Liver (tissue), 9 donors: ENCODE data around the gene ACBD3. TPM values are rescaled to one million over a fixed set of nuclear protein-coding genes. Genes with fewer than 3 reads are reported as not detected.
"Not testable (repeated sequence)": the region's sequence is repeated elsewhere in the genome, so short reads cannot be mapped to it uniquely, and the experiment has no call there.

Experiments used
- DNase-seq: peaks from one replicate; pipeline ENCODE4 v3.0.0-alpha.2; 2017; ENCODE audit warnings: low spot score
- H3K27ac ChIP-seq, 2 donors: one replicate each; pipeline ENCODE4 v1.7.0; 2013; ENCODE audit warnings: inconsistent platforms in 2 of 2, low read length in 2 of 2, control low read depth in 1 of 2, low read depth in 1 of 2, mild to moderate bottlenecking in 1 of 2
- H3K27me3 ChIP-seq, 4 donors: one replicate each; pipeline versions ENCODE4 v1.6.1 to v1.7.0; 2013; ENCODE audit warnings: low read length in 3 of 4, inconsistent platforms in 1 of 4, mild to moderate bottlenecking in 1 of 4, moderate library complexity in 1 of 4; ENCODE audit not compliant: control insufficient read depth in 4 of 4, insufficient read depth in 4 of 4
- H3K36me3 ChIP-seq, 4 donors: one replicate each; pipeline versions ENCODE4 v1.6.1 to v1.7.0; 2013; ENCODE audit warnings: low read length in 3 of 4, mild to moderate bottlenecking in 3 of 4, low read depth in 1 of 4, moderate library complexity in 1 of 4; ENCODE audit not compliant: control insufficient read depth in 4 of 4, insufficient read depth in 3 of 4
- H3K4me1 ChIP-seq, 4 donors: one replicate each; pipeline versions ENCODE4 v1.6.1 to v1.7.0; 2013; ENCODE audit warnings: low read length in 3 of 4, mild to moderate bottlenecking in 3 of 4, moderate library complexity in 1 of 4; ENCODE audit not compliant: control insufficient read depth in 4 of 4, insufficient read depth in 4 of 4
- H3K4me3 ChIP-seq, 3 donors: one replicate each; pipeline versions ENCODE4 v1.6.1 to v1.7.0; 2013; ENCODE audit warnings: low read length in 3 of 3, control low read depth in 1 of 3, low read depth in 1 of 3, mild to moderate bottlenecking in 1 of 3
- H3K9ac ChIP-seq, 2 donors: one replicate each; pipeline ENCODE4 v1.7.0; 2013; ENCODE audit warnings: low read length in 2 of 2, mild to moderate bottlenecking in 2 of 2, moderate library complexity in 2 of 2, control low read depth in 1 of 2, low read depth in 1 of 2
- H3K9me3 ChIP-seq, 4 donors: one replicate each; pipeline versions ENCODE4 v1.6.1 to v1.7.0; 2013; ENCODE audit warnings: low read length in 3 of 4; ENCODE audit not compliant: control insufficient read depth in 4 of 4
- ATF3 ChIP-seq: IDR thresholded peaks from 2 replicates; pipeline ENCODE4 v1.6.1; 2016; ENCODE audit warnings: antibody characterized with exemption
- CTCF ChIP-seq: fragments of 150-350 bp; IDR thresholded peaks from 2 replicates; pipeline ENCODE4 v1.5.1; 2017; ENCODE audit warnings: improper control_type of control experiment, low read depth, low read length; ENCODE audit not compliant: missing input control
- EGR1 ChIP-seq, 2 donors: IDR thresholded peaks; 2 replicates each; pipeline ENCODE4 v1.6.1; 2016 to 2018; ENCODE audit warnings: antibody characterized with exemption in 2 of 2, low read depth in 2 of 2
- FOXA1 ChIP-seq: IDR thresholded peaks from 2 replicates; pipeline ENCODE4 v1.6.1; 2016; ENCODE audit warnings: antibody characterized with exemption
- HNF4A ChIP-seq, 2 donors: conservative IDR thresholded peaks; 2 replicates each; pipeline ENCODE4 v1.6.1; 2016; ENCODE audit warnings: antibody characterized with exemption in 2 of 2, mild to moderate bottlenecking in 2 of 2
- HNF4G ChIP-seq: IDR thresholded peaks from 2 replicates; pipeline ENCODE4 v1.6.1; 2016; ENCODE audit warnings: antibody characterized with exemption
- MAX ChIP-seq: IDR thresholded peaks from 2 replicates; pipeline ENCODE4 v1.6.1; 2016; ENCODE audit warnings: antibody characterized with exemption
- NR2F2 ChIP-seq: IDR thresholded peaks from 2 replicates; pipeline ENCODE4 v1.6.1; 2016; ENCODE audit warnings: antibody characterized with exemption
- RAD21 ChIP-seq, 2 donors: IDR thresholded peaks; 2 replicates each; pipeline ENCODE4 v1.6.1; 2016; ENCODE audit warnings: antibody characterized with exemption in 2 of 2, mild to moderate bottlenecking in 2 of 2
- REST ChIP-seq: IDR thresholded peaks from 2 replicates; pipeline ENCODE4 v1.6.1; 2016; ENCODE audit warnings: antibody characterized with exemption, mild to moderate bottlenecking
- SP1 ChIP-seq: IDR thresholded peaks from 2 replicates; pipeline ENCODE4 v1.6.1; 2018; ENCODE audit warnings: antibody characterized with exemption, mild to moderate bottlenecking
- TAF1 ChIP-seq: conservative IDR thresholded peaks from 2 replicates; pipeline ENCODE4 v1.6.1; 2016; ENCODE audit warnings: antibody characterized with exemption, mild to moderate bottlenecking
- YY1 ChIP-seq: IDR thresholded peaks from 2 replicates; pipeline ENCODE4 v1.6.1; 2016; ENCODE audit warnings: antibody characterized with exemption, mild to moderate bottlenecking
- ZBTB33 ChIP-seq: IDR thresholded peaks from 2 replicates; pipeline ENCODE4 v1.6.1; 2016; ENCODE audit warnings: antibody characterized with exemption
- WGBS: extraction: QIAGEN DNeasy Blood & Tissue Kit; methylation state at CpG from one replicate; pipeline ENCODE4 v1.1.7; 2013; 5-methylcytosine and 5-hydroxymethylcytosine counted together
- polyA plus RNA-seq, 2 donors: library from polyadenylated mRNA; stranded (reverse) in 1 of 2; unstranded in 1 of 2; fragments of 200-250 nt in 1 of 2; fragments of >200 nt in 1 of 2; fragmentation: Nextera tagmentation in 1 of 2; extraction: Ambion mirVana in 1 of 2; gene quantifications; one replicate each; pipeline versions ENCODE4 v1.2.1 to v1.2.3, GENCODE V29; 2013 to 2015
- total RNA-seq, 2 donors: library from RNA; depleted of rRNA; stranded (reverse); fragments of >200 nt; gene quantifications; one replicate each; pipeline ENCODE4 v1.2.3, GENCODE V29; 2014
- donor health status: healthy.
- donor health status: healthy.
- donor health status: healthy.
- donor health status: healthy.
- donor health status: healthy.

ACBD3 gene
- total and polyA plus RNA-seq, 4 donors: 9.0 to 26.9 (median 14.1) TPM

- Histone ChIP-seq H3K27me3 (no peaks in the 10 kb centered on the region), H3K9ac (no peak overlapping the region), H3K4me3 (no peak overlapping the region), H3K9me3 (no peaks in the 10 kb centered on the region), H3K36me3 (no peaks in the 10 kb centered on the region), H3K27ac (no peak overlapping the region), H3K4me1 (no peaks in the 10 kb centered on the region)
- 84% methylated on average over 1 of the region's 1 CpG for WGBS
- TF ChIP-seq REST: no peak
- no peak for TF ChIP-seq HNF4G
- no peak for TF ChIP-seq ZBTB33
- no peak for TF ChIP-seq HNF4A (conservative IDR thresholded peaks at IDR 0.05)
- no peak for TF ChIP-seq YY1
- no peak for TF ChIP-seq SP1
- no peak for TF ChIP-seq CTCF
- TF ChIP-seq RAD21 (IDR thresholded peaks at IDR 0.05): no peak
- TF ChIP-seq FOXA1: no peak
- no peak for TF ChIP-seq MAX
- TF ChIP-seq ATF3: no peak
- TF ChIP-seq TAF1: no peak
- no peak for TF ChIP-seq NR2F2
- TF ChIP-seq EGR1 (IDR thresholded peaks at IDR 0.05; ENCODE audit: low read depth in 2 of 2): no peak
- DNase-seq: no peak
These were observed 16.7 kb upstream of the ACBD3 start for GRCh38 chr1:226203240-226203639.

GRCh38 chr1:226202666-226203065 lies 16.1 kb upstream of the ACBD3 start:
- not testable (repeated sequence) for H3K27ac ChIP-seq, H3K9ac ChIP-seq, H3K9me3 ChIP-seq, H3K4me1 ChIP-seq, H3K27me3 ChIP-seq, H3K4me3 ChIP-seq, H3K36me3 ChIP-seq, DNase-seq
- WGBS: 93% methylated on average over 6 of the region's 6 CpGs
